22Rv1 (cell line): ENCODE data around the gene CYTIP.

ENCODE experiments used
- ZFX ChIP-seq: fragments of 450-650 bp; IDR thresholded peaks from 2 replicates; pipeline ENCODE4 v1.6.1; 2017; ENCODE audit warnings: antibody characterized with exemption, borderline replicate concordance
- TF ChIP-seq, protein P1 (sequence below): fragments of 450-650 bp; IDR thresholded peaks from 2 replicates; pipeline ENCODE4 v1.5.1; 2017; ENCODE audit warnings: mild to moderate bottlenecking

DNA sequence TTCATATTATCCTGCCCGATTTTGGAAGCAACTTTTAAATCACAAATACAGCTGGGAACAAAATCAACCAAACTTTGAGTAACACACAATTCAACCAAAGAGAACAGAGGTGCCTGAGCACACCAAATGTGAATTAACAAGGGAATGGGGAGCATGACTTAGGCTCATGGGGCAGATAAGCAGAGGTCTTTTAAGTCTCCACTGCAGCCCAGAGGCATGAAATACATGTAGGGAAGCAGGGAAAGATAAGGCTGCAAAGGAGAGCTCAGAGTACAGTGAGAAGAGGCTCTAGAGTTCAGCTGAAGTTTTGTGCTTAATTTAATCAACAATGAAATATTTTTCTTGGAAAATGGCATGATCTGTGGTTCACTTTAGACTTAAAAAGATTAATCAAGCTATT is 49.0 kb downstream of the CYTIP start:
- TF ChIP-seq, protein P1, sequence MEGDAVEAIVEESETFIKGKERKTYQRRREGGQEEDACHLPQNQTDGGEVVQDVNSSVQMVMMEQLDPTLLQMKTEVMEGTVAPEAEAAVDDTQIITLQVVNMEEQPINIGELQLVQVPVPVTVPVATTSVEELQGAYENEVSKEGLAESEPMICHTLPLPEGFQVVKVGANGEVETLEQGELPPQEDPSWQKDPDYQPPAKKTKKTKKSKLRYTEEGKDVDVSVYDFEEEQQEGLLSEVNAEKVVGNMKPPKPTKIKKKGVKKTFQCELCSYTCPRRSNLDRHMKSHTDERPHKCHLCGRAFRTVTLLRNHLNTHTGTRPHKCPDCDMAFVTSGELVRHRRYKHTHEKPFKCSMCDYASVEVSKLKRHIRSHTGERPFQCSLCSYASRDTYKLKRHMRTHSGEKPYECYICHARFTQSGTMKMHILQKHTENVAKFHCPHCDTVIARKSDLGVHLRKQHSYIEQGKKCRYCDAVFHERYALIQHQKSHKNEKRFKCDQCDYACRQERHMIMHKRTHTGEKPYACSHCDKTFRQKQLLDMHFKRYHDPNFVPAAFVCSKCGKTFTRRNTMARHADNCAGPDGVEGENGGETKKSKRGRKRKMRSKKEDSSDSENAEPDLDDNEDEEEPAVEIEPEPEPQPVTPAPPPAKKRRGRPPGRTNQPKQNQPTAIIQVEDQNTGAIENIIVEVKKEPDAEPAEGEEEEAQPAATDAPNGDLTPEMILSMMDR, result no peak
- no peak for TF ChIP-seq ZFX
